Astrocyte (in vitro differentiated cells and primary cell): ENCODE measurements around the gene MYO1B. TPM values are rescaled to one million over a fixed set of nuclear protein-coding genes. Genes with fewer than 3 reads are reported as not detected.
A peak's percentile ranks its signal among the peaks of the same experiment; 100 is the strongest.

Experiments used
- DNase-seq: peaks from one replicate; pipeline ENCODE4 v3.0.0-alpha.2; 2010; ENCODE audit warnings: low read depth
- FAIRE-seq: peaks from 2 replicates; lab custom pipeline; 2011; peaks lifted over from hg19 to GRCh38; lab: Jason Lieb, UNC
- H2AFZ ChIP-seq: 2 replicates; pipeline ENCODE4 v1.6.0; 2012; ENCODE audit warnings: low read depth, low read length, inconsistent platforms
- H3K27ac ChIP-seq: 2 replicates; pipeline ENCODE4 v1.5.1; 2011; ENCODE audit warnings: low read depth, low read length, inconsistent platforms
- H3K27me3 ChIP-seq: 2 replicates; pipeline ENCODE4 v1.6.0; 2011; ENCODE audit warnings: low read length, inconsistent platforms; ENCODE audit not compliant: insufficient read depth
- H3K36me3 ChIP-seq: 2 replicates; pipeline ENCODE4 v1.5.1; 2011; ENCODE audit warnings: low read length, inconsistent platforms; ENCODE audit not compliant: insufficient read depth
- H3K4me1 ChIP-seq: 2 replicates; pipeline ENCODE4 v1.5.1; 2011; ENCODE audit warnings: low read length, inconsistent platforms; ENCODE audit not compliant: insufficient read depth
- H3K4me2 ChIP-seq: 2 replicates; pipeline ENCODE4 v1.6.0; 2012; ENCODE audit warnings: low read length, inconsistent platforms
- H3K4me3 ChIP-seq: 2 replicates; pipeline ENCODE4 v1.5.1; 2011; ENCODE audit warnings: low read depth, mild to moderate bottlenecking, low read length, inconsistent platforms; ENCODE audit not compliant: insufficient read depth
- H3K79me2 ChIP-seq: 2 replicates; pipeline ENCODE4 v1.6.0; 2012; ENCODE audit warnings: mild to moderate bottlenecking, low read length, inconsistent platforms; ENCODE audit not compliant: insufficient read depth
- H3K9ac ChIP-seq: 2 replicates; pipeline ENCODE4 v1.6.0; 2012; ENCODE audit warnings: mild to moderate bottlenecking, low read length, inconsistent platforms
- H3K9me3 ChIP-seq: 2 replicates; pipeline ENCODE4 v1.5.1; 2012; ENCODE audit warnings: low read depth, mild to moderate bottlenecking, low read length, inconsistent platforms; ENCODE audit not compliant: insufficient read depth
- H4K20me1 ChIP-seq: 2 replicates; pipeline ENCODE4 v1.6.0; 2012; ENCODE audit warnings: low read length, inconsistent platforms; ENCODE audit not compliant: insufficient read depth
- H3K27ac Mint-ChIP-seq: one replicate; pipeline ENCODE4 v1.8.0; 2021; ENCODE audit warnings: mild to moderate bottlenecking, mixed read lengths; ENCODE audit not compliant: unreplicated experiment
- H3K27me3 Mint-ChIP-seq: one replicate; pipeline ENCODE4 v1.8.0; 2021; ENCODE audit warnings: low read depth, mixed read lengths; ENCODE audit not compliant: unreplicated experiment
- H3K36me3 Mint-ChIP-seq: one replicate; pipeline ENCODE4 v1.8.0; 2021; ENCODE audit warnings: low read depth, mixed read lengths; ENCODE audit not compliant: unreplicated experiment
- H3K4me1 Mint-ChIP-seq: one replicate; pipeline ENCODE4 v1.8.0; 2021; ENCODE audit warnings: low read depth, mixed read lengths; ENCODE audit not compliant: unreplicated experiment
- H3K4me3 Mint-ChIP-seq: one replicate; pipeline ENCODE4 v1.8.0; 2021; ENCODE audit warnings: mild to moderate bottlenecking, moderate library complexity, mixed read lengths; ENCODE audit not compliant: unreplicated experiment
- H3K9me3 Mint-ChIP-seq: one replicate; pipeline ENCODE4 v1.8.0; 2021; ENCODE audit warnings: mild to moderate bottlenecking, mixed read lengths; ENCODE audit not compliant: unreplicated experiment
- EZH2 ChIP-seq: IDR thresholded peaks from 2 replicates; pipeline ENCODE4 v1.6.1; 2012; ENCODE audit warnings: mild to moderate bottlenecking, low read length, inconsistent platforms; ENCODE audit not compliant: insufficient read depth
- total RNA-seq: library from RNA; stranded (reverse); gene quantifications from 2 replicates; pipeline ENCODE4 v1.2.1, GENCODE V29; 2021
- TF ChIP-seq, protein P1 (sequence below): IDR thresholded peaks from 2 replicates; pipeline ENCODE4 v1.5.1; 2011; ENCODE audit warnings: low read depth, mild to moderate bottlenecking, inconsistent platforms, low read length, moderate library complexity; ENCODE audit not compliant: insufficient read depth

Gene MYO1B
- total RNA-seq, 1 donor from 2014 or later: 95.7 TPM

DNA sequence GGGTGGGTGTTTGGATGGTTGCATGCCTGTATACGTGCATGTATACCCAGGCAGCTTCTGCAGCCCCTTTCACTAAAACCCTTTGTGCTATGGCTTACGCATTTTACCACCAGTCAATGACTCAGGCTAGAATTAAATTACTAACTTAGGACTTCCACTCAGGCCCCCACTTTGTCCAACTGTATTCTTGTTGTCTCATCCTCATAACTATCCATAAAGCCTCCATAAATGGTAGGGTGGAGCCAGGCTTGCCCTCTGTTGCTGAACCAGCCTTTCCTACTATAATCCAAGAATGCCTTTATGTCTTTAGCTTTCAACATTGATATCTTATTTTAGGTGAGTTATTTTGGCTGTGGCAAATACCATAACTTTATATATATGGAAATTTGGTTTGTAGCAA is 119.9 kb downstream of the MYO1B start:
- peaks cover 43% of the 10 kb centered on the region for H3K36me3 ChIP-seq
- H3K9ac ChIP-seq: no peak overlapping the region
- FAIRE-seq (no peak), DNase-seq (no peak)
- H2AFZ ChIP-seq: no peak overlapping the region
- Mint-ChIP-seq H3K27ac (no peak overlapping the region), H3K4me1 (no peaks in the 10 kb centered on the region), H3K4me3 (no peak overlapping the region), H3K36me3 (peaks cover 16% of the 10 kb centered on the region), H3K9me3 (no peaks in the 10 kb centered on the region), H3K27me3 (no peaks in the 10 kb centered on the region)
- no peaks in the 10 kb centered on the region for H3K27me3 ChIP-seq
- peaks cover 12% of the 10 kb centered on the region for H4K20me1 ChIP-seq
- no peak overlapping the region for H3K4me3 ChIP-seq
- peak overlapping the region; percentile 87 for H3K27ac ChIP-seq
- peaks cover 20% of the 10 kb centered on the region for H3K4me1 ChIP-seq
- peaks cover 3% of the 10 kb centered on the region for H3K79me2 ChIP-seq
- no peak overlapping the region for H3K4me2 ChIP-seq
- H3K9me3 ChIP-seq: no peaks in the 10 kb centered on the region
- TF ChIP-seq, protein P1, sequence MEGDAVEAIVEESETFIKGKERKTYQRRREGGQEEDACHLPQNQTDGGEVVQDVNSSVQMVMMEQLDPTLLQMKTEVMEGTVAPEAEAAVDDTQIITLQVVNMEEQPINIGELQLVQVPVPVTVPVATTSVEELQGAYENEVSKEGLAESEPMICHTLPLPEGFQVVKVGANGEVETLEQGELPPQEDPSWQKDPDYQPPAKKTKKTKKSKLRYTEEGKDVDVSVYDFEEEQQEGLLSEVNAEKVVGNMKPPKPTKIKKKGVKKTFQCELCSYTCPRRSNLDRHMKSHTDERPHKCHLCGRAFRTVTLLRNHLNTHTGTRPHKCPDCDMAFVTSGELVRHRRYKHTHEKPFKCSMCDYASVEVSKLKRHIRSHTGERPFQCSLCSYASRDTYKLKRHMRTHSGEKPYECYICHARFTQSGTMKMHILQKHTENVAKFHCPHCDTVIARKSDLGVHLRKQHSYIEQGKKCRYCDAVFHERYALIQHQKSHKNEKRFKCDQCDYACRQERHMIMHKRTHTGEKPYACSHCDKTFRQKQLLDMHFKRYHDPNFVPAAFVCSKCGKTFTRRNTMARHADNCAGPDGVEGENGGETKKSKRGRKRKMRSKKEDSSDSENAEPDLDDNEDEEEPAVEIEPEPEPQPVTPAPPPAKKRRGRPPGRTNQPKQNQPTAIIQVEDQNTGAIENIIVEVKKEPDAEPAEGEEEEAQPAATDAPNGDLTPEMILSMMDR: no peak
- TF ChIP-seq EZH2: no peak

DNA sequence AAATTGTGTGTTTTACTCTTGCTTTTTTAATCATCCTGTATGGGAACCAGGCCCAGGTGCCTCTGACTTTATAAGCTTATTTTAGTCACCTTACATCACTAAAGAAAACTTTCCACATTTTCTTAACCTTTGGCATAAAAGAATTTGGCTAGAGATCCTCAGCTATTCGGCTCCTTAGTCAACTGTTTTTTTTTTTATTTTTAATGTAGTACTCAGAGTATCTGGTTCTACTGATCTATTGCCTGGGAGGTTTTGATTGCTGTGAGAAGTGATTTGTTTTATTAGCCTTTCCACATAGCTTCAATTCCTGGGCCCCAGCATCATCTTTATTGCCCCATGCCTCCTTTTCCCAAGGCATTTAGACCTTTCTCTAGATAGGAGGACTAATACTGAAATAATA is 121.0 kb downstream of the MYO1B start:
- H3K27ac Mint-ChIP-seq: no peak overlapping the region
- peak; percentile 87 for DNase-seq

DNA sequence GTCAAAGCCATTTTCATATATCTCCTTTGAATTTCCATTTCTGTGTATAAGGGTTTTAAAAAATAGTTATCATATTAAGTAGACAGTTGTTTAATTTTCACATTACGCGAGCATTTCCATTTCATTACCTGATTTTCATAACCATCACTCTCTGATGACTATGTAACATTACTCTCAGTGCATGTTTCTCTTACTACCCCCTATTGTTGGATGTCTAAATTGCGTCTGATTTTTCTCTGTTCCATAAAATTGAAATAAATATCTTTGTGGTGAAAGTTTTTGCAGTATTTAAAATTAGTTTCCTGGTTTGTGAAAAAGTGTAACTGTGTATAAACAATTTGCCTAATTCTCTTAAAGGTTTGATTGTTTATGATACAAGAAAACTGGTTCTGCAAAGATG is 123.8 kb downstream of the MYO1B start:
- Mint-ChIP-seq H3K36me3 (peaks cover 22% of the 10 kb centered on the region), H3K4me1 (peaks cover 3% of the 10 kb centered on the region), H3K4me3 (no peak overlapping the region), H3K27me3 (no peaks in the 10 kb centered on the region), H3K27ac (no peak overlapping the region), H3K9me3 (no peaks in the 10 kb centered on the region)
- Histone ChIP-seq H3K4me2 (no peak overlapping the region), H3K4me1 (peaks cover 21% of the 10 kb centered on the region), H3K79me2 (peaks cover 3% of the 10 kb centered on the region), H3K9ac (no peak overlapping the region), H3K4me3 (no peak overlapping the region), H3K27me3 (no peaks in the 10 kb centered on the region), H3K9me3 (no peaks in the 10 kb centered on the region), H3K36me3 (peaks cover 42% of the 10 kb centered on the region), H3K27ac (no peak overlapping the region), H2AFZ (no peak overlapping the region), H4K20me1 (peaks cover 8% of the 10 kb centered on the region)
- FAIRE-seq (peak; percentile 75), DNase-seq (no peak)
- TF ChIP-seq, protein P1: peak; percentile 32
- TF ChIP-seq EZH2: no peak

More for the DNA sequence above, 121.0 kb downstream of the MYO1B start:
- no peaks in the 10 kb centered on the region for H3K9me3 ChIP-seq
- TF ChIP-seq EZH2: no peak
- TF ChIP-seq, protein P1: no peak
- peak overlapping the region; percentile 87 for H3K27ac ChIP-seq
- H3K4me3 ChIP-seq: no peak overlapping the region
- H3K4me2 ChIP-seq: peak overlapping the region; percentile 68
- H3K27me3 ChIP-seq: no peaks in the 10 kb centered on the region
- peaks cover 3% of the 10 kb centered on the region for H3K79me2 ChIP-seq
- Mint-ChIP-seq H3K27me3 (no peaks in the 10 kb centered on the region), H3K9me3 (no peaks in the 10 kb centered on the region), H3K4me3 (no peak overlapping the region), H3K36me3 (peaks cover 17% of the 10 kb centered on the region), H3K4me1 (no peaks in the 10 kb centered on the region)
- peaks cover 8% of the 10 kb centered on the region for H4K20me1 ChIP-seq
- peaks cover 20% of the 10 kb centered on the region for H3K4me1 ChIP-seq
- H3K9ac ChIP-seq: peak overlapping the region; percentile 74
- H3K36me3 ChIP-seq: peaks cover 43% of the 10 kb centered on the region
- H2AFZ ChIP-seq: no peak overlapping the region
- FAIRE-seq: no peak
